ENCODE data around the gene ADGRG2.

Gene ADGRG2

GRCh38 chrX:19065535-19065934 is 56.7 kb downstream of the ADGRG2 start:
- DNase-seq (ENCODE audit: extremely low read depth, low read depth), result no peak
- TF ChIP-seq, protein P1, sequence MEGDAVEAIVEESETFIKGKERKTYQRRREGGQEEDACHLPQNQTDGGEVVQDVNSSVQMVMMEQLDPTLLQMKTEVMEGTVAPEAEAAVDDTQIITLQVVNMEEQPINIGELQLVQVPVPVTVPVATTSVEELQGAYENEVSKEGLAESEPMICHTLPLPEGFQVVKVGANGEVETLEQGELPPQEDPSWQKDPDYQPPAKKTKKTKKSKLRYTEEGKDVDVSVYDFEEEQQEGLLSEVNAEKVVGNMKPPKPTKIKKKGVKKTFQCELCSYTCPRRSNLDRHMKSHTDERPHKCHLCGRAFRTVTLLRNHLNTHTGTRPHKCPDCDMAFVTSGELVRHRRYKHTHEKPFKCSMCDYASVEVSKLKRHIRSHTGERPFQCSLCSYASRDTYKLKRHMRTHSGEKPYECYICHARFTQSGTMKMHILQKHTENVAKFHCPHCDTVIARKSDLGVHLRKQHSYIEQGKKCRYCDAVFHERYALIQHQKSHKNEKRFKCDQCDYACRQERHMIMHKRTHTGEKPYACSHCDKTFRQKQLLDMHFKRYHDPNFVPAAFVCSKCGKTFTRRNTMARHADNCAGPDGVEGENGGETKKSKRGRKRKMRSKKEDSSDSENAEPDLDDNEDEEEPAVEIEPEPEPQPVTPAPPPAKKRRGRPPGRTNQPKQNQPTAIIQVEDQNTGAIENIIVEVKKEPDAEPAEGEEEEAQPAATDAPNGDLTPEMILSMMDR (IDR thresholded peaks at IDR 0.05; ENCODE audit: low read depth, low read length, missing control alignments), result no peak

GRCh38 chrX:19064175-19064574 is 58.1 kb downstream of the ADGRG2 start:
- no peak for DNase-seq (ENCODE audit: extremely low read depth, low read depth)
- no peak overlapping the region for H3K4me3 ChIP-seq (replicated peaks; ENCODE audit: low read depth, low read length)
- TF ChIP-seq, protein P1 (IDR thresholded peaks at IDR 0.05; ENCODE audit: low read depth, low read length, missing control alignments), result no peak

More at GRCh38 chrX:19065535-19065934, 56.7 kb downstream of the ADGRG2 start:
- H3K4me3 ChIP-seq (replicated peaks; ENCODE audit: low read depth, low read length), result no peak overlapping the region

DNA sequence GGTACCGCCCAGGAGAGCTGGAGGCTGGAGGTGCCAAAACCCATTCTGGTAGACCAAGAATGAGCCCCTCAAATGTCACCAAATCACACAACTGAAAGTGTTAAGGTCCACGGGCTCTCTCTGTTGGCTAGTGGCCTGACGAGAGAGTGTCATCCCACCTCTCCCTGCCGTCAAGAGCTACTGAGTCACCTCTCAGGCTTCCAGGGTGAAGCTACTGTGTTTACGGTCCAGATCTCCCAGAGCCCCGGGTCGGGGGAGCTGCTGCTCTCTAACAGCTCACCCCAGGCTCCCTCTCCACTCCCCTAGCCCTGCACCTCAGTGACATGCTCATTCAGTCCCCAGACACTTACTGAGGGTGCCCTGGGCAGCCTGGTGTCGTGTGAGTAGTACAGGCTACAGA is 59.2 kb downstream of the ADGRG2 start:
- DNase-seq (ENCODE audit: extremely low read depth, low read depth), result no peak
- TF ChIP-seq, protein P1 (IDR thresholded peaks at IDR 0.05; ENCODE audit: low read depth, low read length, missing control alignments), result no peak
- H3K4me3 ChIP-seq (replicated peaks; ENCODE audit: low read depth, low read length), result no peak overlapping the region

DNA sequence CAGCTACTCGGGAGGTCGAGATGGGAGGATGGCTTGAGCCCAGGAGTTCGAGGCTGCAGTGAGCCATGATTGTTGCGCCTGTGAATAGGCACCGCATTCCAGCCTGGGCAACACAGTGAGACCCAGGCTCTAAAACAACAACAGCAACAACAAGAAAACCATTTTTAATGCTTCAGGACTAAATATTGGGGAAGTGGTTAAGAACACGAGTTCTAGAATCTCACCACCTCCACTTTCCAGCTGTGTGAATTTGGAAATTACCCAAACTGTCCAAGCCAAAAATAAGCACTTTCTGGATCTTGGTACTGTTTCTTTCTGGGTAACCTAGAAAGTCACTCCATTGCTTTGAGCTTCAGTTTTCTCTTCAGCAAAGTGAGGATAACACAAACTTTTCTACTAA is 63.2 kb downstream of the ADGRG2 start:
- H3K4me3 ChIP-seq (replicated peaks; ENCODE audit: low read depth, low read length), result no peak overlapping the region
- TF ChIP-seq, protein P1 (IDR thresholded peaks at IDR 0.05; ENCODE audit: low read depth, low read length, missing control alignments), result no peak
- no peak for DNase-seq (ENCODE audit: extremely low read depth, low read depth)

DNA sequence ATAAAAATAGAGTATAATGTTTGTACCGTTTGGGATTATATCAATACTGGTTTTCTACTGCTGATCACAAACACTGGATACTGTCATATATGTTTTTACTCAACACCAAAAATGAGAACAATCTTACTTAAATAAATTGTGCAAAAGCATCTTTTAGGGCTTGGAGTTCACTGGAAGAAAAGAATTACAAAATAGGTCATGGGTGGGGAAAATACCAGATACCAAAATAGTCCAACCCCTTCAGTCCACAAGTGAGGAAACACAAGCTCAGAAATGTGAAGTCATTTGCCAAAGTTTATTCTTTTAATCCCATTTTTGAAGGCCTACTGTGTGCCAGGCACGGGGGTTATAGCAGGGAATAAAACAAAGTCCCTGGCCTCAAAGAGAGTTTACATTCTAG is 64.4 kb downstream of the ADGRG2 start:
- no peak overlapping the region for H3K4me3 ChIP-seq (replicated peaks; ENCODE audit: low read depth, low read length)
- no peak for DNase-seq (ENCODE audit: extremely low read depth, low read depth)
- TF ChIP-seq, protein P1 (IDR thresholded peaks at IDR 0.05; ENCODE audit: low read depth, low read length, missing control alignments), result no peak

DNA sequence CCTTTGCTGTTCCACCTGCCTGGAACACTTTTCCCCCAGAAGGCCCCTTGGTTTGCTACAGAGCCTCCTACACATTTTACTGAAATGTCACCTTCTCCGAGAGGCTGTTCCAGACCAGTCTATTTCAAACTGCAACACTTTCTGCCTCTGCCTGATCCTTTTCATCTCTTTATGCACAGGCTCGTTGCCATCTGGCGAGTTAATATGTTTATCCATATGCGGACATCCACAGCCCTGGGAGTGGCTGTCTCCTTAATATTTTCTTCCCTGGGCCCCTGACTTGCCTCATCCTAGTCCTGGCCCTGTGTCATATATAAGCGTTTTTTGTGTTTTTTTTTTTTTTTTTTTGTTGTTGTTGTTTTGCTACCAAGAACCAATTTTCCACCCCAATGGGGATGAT is 73.2 kb downstream of the ADGRG2 start:
- no peak overlapping the region for H3K4me3 ChIP-seq (replicated peaks; ENCODE audit: low read depth, low read length)
- TF ChIP-seq, protein P1 (IDR thresholded peaks at IDR 0.05; ENCODE audit: low read depth, low read length, missing control alignments), result no peak
- DNase-seq (ENCODE audit: extremely low read depth, low read depth), result no peak
